Astrocyte (in vitro differentiated cells and primary cell): ENCODE measurements around the gene RPL35. TPM values are rescaled to one million over a fixed set of nuclear protein-coding genes. Genes with fewer than 3 reads are reported as not detected.

Source experiments
- DNase-seq: peaks from one replicate; pipeline ENCODE4 v3.0.0-alpha.2; 2010; ENCODE audit warnings: low read depth
- FAIRE-seq: peaks from 2 replicates; lab custom pipeline; 2011; peaks lifted over from hg19 to GRCh38; lab: Jason Lieb, UNC
- H2AFZ ChIP-seq: 2 replicates; pipeline ENCODE4 v1.6.0; 2012; ENCODE audit warnings: low read depth, low read length, inconsistent platforms
- H3K27ac ChIP-seq: 2 replicates; pipeline ENCODE4 v1.5.1; 2011; ENCODE audit warnings: low read depth, low read length, inconsistent platforms
- H3K27me3 ChIP-seq: 2 replicates; pipeline ENCODE4 v1.6.0; 2011; ENCODE audit warnings: low read length, inconsistent platforms; ENCODE audit not compliant: insufficient read depth
- H3K36me3 ChIP-seq: 2 replicates; pipeline ENCODE4 v1.5.1; 2011; ENCODE audit warnings: low read length, inconsistent platforms; ENCODE audit not compliant: insufficient read depth
- H3K4me1 ChIP-seq: 2 replicates; pipeline ENCODE4 v1.5.1; 2011; ENCODE audit warnings: low read length, inconsistent platforms; ENCODE audit not compliant: insufficient read depth
- H3K4me2 ChIP-seq: 2 replicates; pipeline ENCODE4 v1.6.0; 2012; ENCODE audit warnings: low read length, inconsistent platforms
- H3K4me3 ChIP-seq: 2 replicates; pipeline ENCODE4 v1.5.1; 2011; ENCODE audit warnings: low read depth, mild to moderate bottlenecking, low read length, inconsistent platforms; ENCODE audit not compliant: insufficient read depth
- H3K79me2 ChIP-seq: 2 replicates; pipeline ENCODE4 v1.6.0; 2012; ENCODE audit warnings: mild to moderate bottlenecking, low read length, inconsistent platforms; ENCODE audit not compliant: insufficient read depth
- H3K9ac ChIP-seq: 2 replicates; pipeline ENCODE4 v1.6.0; 2012; ENCODE audit warnings: mild to moderate bottlenecking, low read length, inconsistent platforms
- H3K9me3 ChIP-seq: 2 replicates; pipeline ENCODE4 v1.5.1; 2012; ENCODE audit warnings: low read depth, mild to moderate bottlenecking, low read length, inconsistent platforms; ENCODE audit not compliant: insufficient read depth
- H4K20me1 ChIP-seq: 2 replicates; pipeline ENCODE4 v1.6.0; 2012; ENCODE audit warnings: low read length, inconsistent platforms; ENCODE audit not compliant: insufficient read depth
- H3K27ac Mint-ChIP-seq: one replicate; pipeline ENCODE4 v1.8.0; 2021; ENCODE audit warnings: mild to moderate bottlenecking, mixed read lengths; ENCODE audit not compliant: unreplicated experiment
- H3K27me3 Mint-ChIP-seq: one replicate; pipeline ENCODE4 v1.8.0; 2021; ENCODE audit warnings: low read depth, mixed read lengths; ENCODE audit not compliant: unreplicated experiment
- H3K36me3 Mint-ChIP-seq: one replicate; pipeline ENCODE4 v1.8.0; 2021; ENCODE audit warnings: low read depth, mixed read lengths; ENCODE audit not compliant: unreplicated experiment
- H3K4me1 Mint-ChIP-seq: one replicate; pipeline ENCODE4 v1.8.0; 2021; ENCODE audit warnings: low read depth, mixed read lengths; ENCODE audit not compliant: unreplicated experiment
- H3K4me3 Mint-ChIP-seq: one replicate; pipeline ENCODE4 v1.8.0; 2021; ENCODE audit warnings: mild to moderate bottlenecking, moderate library complexity, mixed read lengths; ENCODE audit not compliant: unreplicated experiment
- H3K9me3 Mint-ChIP-seq: one replicate; pipeline ENCODE4 v1.8.0; 2021; ENCODE audit warnings: mild to moderate bottlenecking, mixed read lengths; ENCODE audit not compliant: unreplicated experiment
- CTCF ChIP-seq: IDR thresholded peaks from 2 replicates; pipeline ENCODE4 v1.5.1; 2011; ENCODE audit warnings: low read depth, mild to moderate bottlenecking, inconsistent platforms, low read length, moderate library complexity; ENCODE audit not compliant: insufficient read depth
- EZH2 ChIP-seq: IDR thresholded peaks from 2 replicates; pipeline ENCODE4 v1.6.1; 2012; ENCODE audit warnings: mild to moderate bottlenecking, low read length, inconsistent platforms; ENCODE audit not compliant: insufficient read depth
- total RNA-seq: library from RNA; stranded (reverse); gene quantifications from 2 replicates; pipeline ENCODE4 v1.2.1, GENCODE V29; 2021

The RPL35 gene
- total RNA-seq, 1 donor from 2014 or later = 1,259 TPM

DNA sequence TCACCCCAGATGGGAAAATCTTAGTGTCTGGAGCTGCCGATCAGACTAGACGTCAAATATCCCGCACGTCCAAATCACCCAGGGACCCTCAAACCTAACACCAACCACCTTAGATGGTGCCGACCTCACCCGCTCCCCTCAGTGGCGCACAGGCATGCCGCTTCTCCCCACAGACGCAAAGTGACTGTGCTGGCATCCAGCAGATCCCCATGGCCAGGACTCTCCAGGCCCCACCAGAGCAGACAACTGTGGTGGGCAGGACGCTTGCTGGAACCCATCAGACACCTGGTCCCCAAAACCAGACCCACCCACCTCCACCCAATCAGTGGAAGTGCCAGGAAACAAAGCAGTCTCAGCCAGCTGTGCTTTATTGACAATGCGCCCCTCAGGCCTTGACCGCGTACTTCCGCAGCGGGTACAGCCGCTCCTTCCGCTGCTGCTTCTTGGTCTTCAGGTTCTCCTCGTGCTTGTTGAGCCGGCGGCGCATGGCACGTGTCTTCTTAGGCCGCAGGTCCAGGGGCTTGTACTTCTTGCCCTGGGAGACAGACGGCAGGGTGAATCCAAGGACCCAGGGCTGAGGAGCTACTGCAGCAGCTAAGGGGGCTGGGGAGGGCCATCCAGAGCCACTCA, 4.1 kb downstream of the RPL35 start:
- no peak overlapping the region for H3K4me3 ChIP-seq
- peaks cover 61% of the 10 kb centered on the region for H4K20me1 ChIP-seq
- no peak overlapping the region for H3K27ac Mint-ChIP-seq
- H3K27me3 Mint-ChIP-seq = no peaks in the 10 kb centered on the region
- DNase-seq = no peak
- H2AFZ ChIP-seq = no peak overlapping the region
- H3K79me2 ChIP-seq = peaks cover 39% of the 10 kb centered on the region
- no peak for FAIRE-seq
- peak overlapping the region; percentile 20 for H3K4me3 Mint-ChIP-seq
- no peaks in the 10 kb centered on the region for H3K27me3 ChIP-seq
- H3K36me3 ChIP-seq = peaks cover 30% of the 10 kb centered on the region
- H3K9me3 Mint-ChIP-seq = no peaks in the 10 kb centered on the region
- no peak for TF ChIP-seq CTCF
- TF ChIP-seq EZH2 = no peak
- H3K9ac ChIP-seq = peak overlapping the region; percentile 98
- peaks cover 20% of the 10 kb centered on the region for H3K36me3 Mint-ChIP-seq
- H3K4me2 ChIP-seq = no peak overlapping the region
- peaks cover 27% of the 10 kb centered on the region for H3K4me1 Mint-ChIP-seq
- H3K27ac ChIP-seq = no peak overlapping the region
- peaks cover 24% of the 10 kb centered on the region for H3K4me1 ChIP-seq
- H3K9me3 ChIP-seq = no peaks in the 10 kb centered on the region

DNA sequence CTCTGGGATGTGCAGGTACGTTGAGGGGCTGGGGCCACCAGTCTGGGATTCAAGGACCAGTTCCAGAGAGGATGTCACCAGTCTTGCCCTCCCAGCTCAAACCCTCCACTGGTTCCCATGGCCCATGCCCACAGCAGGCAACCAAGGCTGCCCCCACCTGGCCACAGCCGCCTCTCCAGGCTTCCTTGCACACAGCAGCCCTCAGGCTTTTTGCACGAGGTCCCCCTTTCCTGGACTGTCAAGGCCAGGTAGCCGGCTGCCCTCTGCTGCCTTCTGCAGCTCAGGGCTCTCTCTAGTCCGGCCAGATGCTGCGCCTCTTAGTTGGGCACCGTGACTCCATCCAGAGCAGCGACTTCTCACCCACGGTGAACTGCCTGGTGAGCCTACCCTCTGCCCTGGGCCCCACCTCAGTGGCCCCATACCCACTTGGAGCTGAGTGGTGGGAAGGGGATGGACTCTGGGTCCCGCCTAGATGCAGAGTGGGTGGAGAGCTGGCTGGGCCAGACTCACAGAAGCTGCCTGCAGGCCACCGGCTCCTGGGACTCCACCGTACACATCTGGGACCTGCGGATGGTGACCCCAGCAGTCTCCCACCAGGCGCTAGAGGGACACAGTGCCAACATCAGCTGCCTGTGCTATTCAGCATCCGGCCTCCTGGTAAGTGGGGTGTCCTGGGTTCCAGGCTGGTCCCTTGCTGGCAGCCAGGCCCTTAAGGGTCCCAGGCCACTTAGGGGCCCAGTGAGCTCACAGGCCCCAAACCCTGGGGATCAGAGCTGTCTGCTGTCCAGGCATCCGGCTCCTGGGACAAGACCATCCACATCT, 5.6 kb downstream of the RPL35 start:
- Histone ChIP-seq H2AFZ (no peak overlapping the region), H3K9me3 (no peaks in the 10 kb centered on the region), H4K20me1 (peaks cover 56% of the 10 kb centered on the region), H3K36me3 (peaks cover 30% of the 10 kb centered on the region), H3K79me2 (peaks cover 32% of the 10 kb centered on the region), H3K27ac (no peak overlapping the region), H3K27me3 (no peaks in the 10 kb centered on the region), H3K4me2 (no peak overlapping the region), H3K4me1 (peaks cover 30% of the 10 kb centered on the region), H3K9ac (no peak overlapping the region), H3K4me3 (no peak overlapping the region)
- DNase-seq (no peak), FAIRE-seq (no peak)
- H3K27me3 Mint-ChIP-seq = no peaks in the 10 kb centered on the region
- TF ChIP-seq CTCF (no peak), EZH2 (no peak)
- peaks cover 33% of the 10 kb centered on the region for H3K4me1 Mint-ChIP-seq
- no peak overlapping the region for H3K4me3 Mint-ChIP-seq
- no peak overlapping the region for H3K27ac Mint-ChIP-seq
- H3K36me3 Mint-ChIP-seq = peaks cover 20% of the 10 kb centered on the region
- H3K9me3 Mint-ChIP-seq = no peaks in the 10 kb centered on the region
